ENCODE measurements around the gene ATOX1. TPM values are rescaled to one million over a fixed set of nuclear protein-coding genes. Genes with fewer than 3 reads are reported as not detected.

The ATOX1 gene
- 90.5 TPM for total RNA-seq
- 145 TPM for polyA plus RNA-seq
- long read RNA-seq, donor 1, transcript ATOX1-201 (4 exons, 488 nt), result major isoform, 6 of 6 reads
- long read RNA-seq, donor 1, partial matches to known transcripts, result 0 of 6 reads
- long read RNA-seq, donor 1, other reads (novel, unspliced or antisense), result 0 of 6 reads
- long read RNA-seq, donor 2, result 0 reads
- long read RNA-seq, donor 3, transcript ATOX1-206 (3 exons, 591 nt), result minor isoform, 5 of 179 reads
- long read RNA-seq, donor 3, transcript ATOX1-201 (4 exons, 488 nt), result major isoform, 74 of 179 reads
- long read RNA-seq, donor 3, transcript ATOX1-205 (3 exons, 724 nt), result minor isoform, 10 of 179 reads
- long read RNA-seq, donor 3, transcript ATOX1-204 (2 exons, 423 nt), result minor isoform, 6 of 179 reads
- long read RNA-seq, donor 3, partial matches to known transcripts, result 47 of 179 reads
- long read RNA-seq, donor 3, other reads (novel, unspliced or antisense), result 37 of 179 reads
- long read RNA-seq, donor 4, transcript ATOX1-201 (4 exons, 488 nt), result major isoform, 36 of 41 reads
- long read RNA-seq, donor 4, partial matches to known transcripts, result 0 of 41 reads
- long read RNA-seq, donor 4, other reads (novel, unspliced or antisense), result 0 of 41 reads
- long read RNA-seq, donor 5, transcript ATOX1-204 (2 exons, 423 nt), result minor isoform, 8 of 234 reads
- long read RNA-seq, donor 5, transcript ATOX1-201 (4 exons, 488 nt), result major isoform, 88 of 234 reads
- long read RNA-seq, donor 5, transcript ATOX1-206 (3 exons, 591 nt), result minor isoform, 6 of 234 reads
- long read RNA-seq, donor 5, transcript ATOX1-205 (3 exons, 724 nt), result minor isoform, 9 of 234 reads
- long read RNA-seq, donor 5, partial matches to known transcripts, result 75 of 234 reads
- long read RNA-seq, donor 5, other reads (novel, unspliced or antisense), result 48 of 234 reads
- long read RNA-seq, donor 6, transcript ATOX1-201 (4 exons, 488 nt), result major isoform, 39 of 76 reads
- long read RNA-seq, donor 6, partial matches to known transcripts, result 21 of 76 reads
- long read RNA-seq, donor 6, other reads (novel, unspliced or antisense), result 9 of 76 reads
- long read RNA-seq, donor 7, transcript ATOX1-201 (4 exons, 488 nt), result major isoform, 67 of 85 reads
- long read RNA-seq, donor 7, partial matches to known transcripts, result 9 of 85 reads
- long read RNA-seq, donor 7, other reads (novel, unspliced or antisense), result 0 of 85 reads
- long read RNA-seq, donor 8, transcript ATOX1-201 (4 exons, 488 nt), result major isoform, 26 of 30 reads
- long read RNA-seq, donor 8, partial matches to known transcripts, result 0 of 30 reads
- long read RNA-seq, donor 8, other reads (novel, unspliced or antisense), result 0 of 30 reads
- long read RNA-seq, donor 9, transcript ATOX1-201 (4 exons, 488 nt), result major isoform, 39 of 51 reads
- long read RNA-seq, donor 9, partial matches to known transcripts, result 5 of 51 reads
- long read RNA-seq, donor 9, other reads (novel, unspliced or antisense), result 0 of 51 reads
- long read RNA-seq, donor 10, transcript ATOX1-201 (4 exons, 488 nt), result major isoform, 61 of 72 reads
- long read RNA-seq, donor 10, partial matches to known transcripts, result 6 of 72 reads
- long read RNA-seq, donor 10, other reads (novel, unspliced or antisense), result 0 of 72 reads

- peak within 1 kb of the TSS; percentile 57 to 81 for H3K27ac ChIP-seq (ENCODE audit: low read depth in 1 of 2, low read length in 1 of 2)
- DNase-seq (ENCODE audit: low read depth in 6 of 9, low spot score in 9 of 9), result peak in 8 of 9 donors; percentile 61 to 94 (median 85)
- H3K4me3 ChIP-seq (ENCODE audit: low read length in 2 of 2), result peak within 1 kb of the TSS; percentile 74 to 84
- H3K36me3 ChIP-seq (ENCODE audit: control insufficient read depth in 2 of 2, insufficient read depth in 2 of 2, low read length in 1 of 2), result no peaks in the 10 kb centered on the region
- 6% methylated on average over 61 of the region's 61 CpGs for WGBS
- peaks cover 14 to 26% of the 10 kb centered on the region in 2 donors for H3K4me1 ChIP-seq (ENCODE audit: control insufficient read depth in 2 of 2, insufficient read depth in 2 of 2, low read length in 2 of 2)
- H3K9me3 ChIP-seq (ENCODE audit: control insufficient read depth in 2 of 2, insufficient read depth in 1 of 2, low read length in 1 of 2), result no peaks in the 10 kb centered on the region
- H3K27me3 ChIP-seq (ENCODE audit: control insufficient read depth in 2 of 2, insufficient read depth in 1 of 2, low read length in 1 of 2), result no peaks in the 10 kb centered on the region
These were observed at the start of gene ATOX1 for GRCh38 chr5:151758430-151759241. TSS of gene ATOX1 (minus strand) at chr5:151758631. CDS start at chr5:151758551, 80 bp downstream.

- Histone ChIP-seq H3K27ac (ENCODE audit: low read depth in 1 of 2, low read length in 1 of 2) (no peak overlapping the region), H3K36me3 (ENCODE audit: control insufficient read depth in 2 of 2, insufficient read depth in 2 of 2, low read length in 1 of 2) (peaks cover 24 to 81% of the 10 kb centered on the region in 2 donors), H3K9me3 (ENCODE audit: control insufficient read depth in 2 of 2, insufficient read depth in 1 of 2, low read length in 1 of 2) (no peaks in the 10 kb centered on the region), H3K4me3 (ENCODE audit: low read length in 2 of 2) (no peak overlapping the region), H3K4me1 (ENCODE audit: control insufficient read depth in 2 of 2, insufficient read depth in 2 of 2, low read length in 2 of 2) (no peaks in the 10 kb centered on the region), H3K27me3 (ENCODE audit: control insufficient read depth in 2 of 2, insufficient read depth in 1 of 2, low read length in 1 of 2) (no peaks in the 10 kb centered on the region)
- WGBS, result 99% methylated on average over 3 of the region's 3 CpGs
- no peak for DNase-seq (ENCODE audit: low read depth in 6 of 9, low spot score in 9 of 9)
These were observed 47.2 kb upstream of the ATOX1 start for GRCh38 chr5:151805414-151806223.

- no peaks in the 10 kb centered on the region for H3K9me3 ChIP-seq (ENCODE audit: control insufficient read depth in 2 of 2, insufficient read depth in 1 of 2, low read length in 1 of 2)
- no peaks in the 10 kb centered on the region for H3K4me1 ChIP-seq (ENCODE audit: control insufficient read depth in 2 of 2, insufficient read depth in 2 of 2, low read length in 2 of 2)
These were observed 42.1 kb upstream of the ATOX1 start for GRCh38 chr5:151800532-151800931.

GRCh38 chr5:151799407-151799806 is 41.0 kb upstream of the ATOX1 start:
- no peak for DNase-seq (ENCODE audit: low read depth in 6 of 9, low spot score in 9 of 9)

More at GRCh38 chr5:151800532-151800931, 42.1 kb upstream of the ATOX1 start:
- Histone ChIP-seq H3K27ac (ENCODE audit: low read depth in 1 of 2, low read length in 1 of 2) (no peak overlapping the region), H3K36me3 (ENCODE audit: control insufficient read depth in 2 of 2, insufficient read depth in 2 of 2, low read length in 1 of 2) (peaks cover 46 to 87% of the 10 kb centered on the region in 2 donors), H3K27me3 (ENCODE audit: control insufficient read depth in 2 of 2, insufficient read depth in 1 of 2, low read length in 1 of 2) (no peaks in the 10 kb centered on the region), H3K4me3 (ENCODE audit: low read length in 2 of 2) (no peak overlapping the region)
- DNase-seq (ENCODE audit: low read depth in 6 of 9, low spot score in 9 of 9), result no peak
- 93% methylated on average over 2 of the region's 2 CpGs for WGBS

GRCh38 chr5:151798674-151799073 is 40.2 kb upstream of the ATOX1 start:
- no peak overlapping the region for H3K4me3 ChIP-seq (ENCODE audit: low read length in 2 of 2)
- no peaks in the 10 kb centered on the region for H3K27me3 ChIP-seq (ENCODE audit: control insufficient read depth in 2 of 2, insufficient read depth in 1 of 2, low read length in 1 of 2)
- no peak for DNase-seq (ENCODE audit: low read depth in 6 of 9, low spot score in 9 of 9)
- peaks cover 53 to 92% of the 10 kb centered on the region in 2 donors for H3K36me3 ChIP-seq (ENCODE audit: control insufficient read depth in 2 of 2, insufficient read depth in 2 of 2, low read length in 1 of 2)
- H3K9me3 ChIP-seq (ENCODE audit: control insufficient read depth in 2 of 2, insufficient read depth in 1 of 2, low read length in 1 of 2), result no peaks in the 10 kb centered on the region
- H3K27ac ChIP-seq (ENCODE audit: low read depth in 1 of 2, low read length in 1 of 2), result no peak overlapping the region
- no peaks in the 10 kb centered on the region for H3K4me1 ChIP-seq (ENCODE audit: control insufficient read depth in 2 of 2, insufficient read depth in 2 of 2, low read length in 2 of 2)
- WGBS, result over 99% methylated on average over 3 of the region's 3 CpGs

More at GRCh38 chr5:151799407-151799806, 41.0 kb upstream of the ATOX1 start:
- Histone ChIP-seq H3K4me1 (ENCODE audit: control insufficient read depth in 2 of 2, insufficient read depth in 2 of 2, low read length in 2 of 2) (no peaks in the 10 kb centered on the region), H3K36me3 (ENCODE audit: control insufficient read depth in 2 of 2, insufficient read depth in 2 of 2, low read length in 1 of 2) (peaks cover 52 to 89% of the 10 kb centered on the region in 2 donors), H3K27ac (ENCODE audit: low read depth in 1 of 2, low read length in 1 of 2) (no peak overlapping the region), H3K4me3 (ENCODE audit: low read length in 2 of 2) (no peak overlapping the region), H3K9me3 (ENCODE audit: control insufficient read depth in 2 of 2, insufficient read depth in 1 of 2, low read length in 1 of 2) (no peaks in the 10 kb centered on the region), H3K27me3 (ENCODE audit: control insufficient read depth in 2 of 2, insufficient read depth in 1 of 2, low read length in 1 of 2) (no peaks in the 10 kb centered on the region)
- WGBS, result 96% methylated on average over 3 of the region's 3 CpGs

GRCh38 chr5:151795426-151795825 is 37.0 kb upstream of the ATOX1 start:
- DNase-seq (ENCODE audit: low read depth in 6 of 9, low spot score in 9 of 9), result no peak
- peaks cover 59 to 89% of the 10 kb centered on the region in 2 donors for H3K36me3 ChIP-seq (ENCODE audit: control insufficient read depth in 2 of 2, insufficient read depth in 2 of 2, low read length in 1 of 2)
- no peak overlapping the region for H3K4me3 ChIP-seq (ENCODE audit: low read length in 2 of 2)
- H3K27ac ChIP-seq (ENCODE audit: low read depth in 1 of 2, low read length in 1 of 2), result no peak overlapping the region
- WGBS, result 97% methylated on average over 1 of the region's 1 CpG
- H3K27me3 ChIP-seq (ENCODE audit: control insufficient read depth in 2 of 2, insufficient read depth in 1 of 2, low read length in 1 of 2), result no peaks in the 10 kb centered on the region
- H3K4me1 ChIP-seq (ENCODE audit: control insufficient read depth in 2 of 2, insufficient read depth in 2 of 2, low read length in 2 of 2), result no peaks in the 10 kb centered on the region
- no peaks in the 10 kb centered on the region for H3K9me3 ChIP-seq (ENCODE audit: control insufficient read depth in 2 of 2, insufficient read depth in 1 of 2, low read length in 1 of 2)

GRCh38 chr5:151793358-151793757 is 34.9 kb upstream of the ATOX1 start:
- 97% methylated on average over 3 of the region's 3 CpGs for WGBS
- H3K36me3 ChIP-seq (ENCODE audit: control insufficient read depth in 2 of 2, insufficient read depth in 2 of 2, low read length in 1 of 2), result peaks cover 53 to 88% of the 10 kb centered on the region in 2 donors
- no peaks in the 10 kb centered on the region for H3K27me3 ChIP-seq (ENCODE audit: control insufficient read depth in 2 of 2, insufficient read depth in 1 of 2, low read length in 1 of 2)
- H3K4me1 ChIP-seq (ENCODE audit: control insufficient read depth in 2 of 2, insufficient read depth in 2 of 2, low read length in 2 of 2), result no peaks in the 10 kb centered on the region
- H3K27ac ChIP-seq (ENCODE audit: low read depth in 1 of 2, low read length in 1 of 2), result no peak overlapping the region
- no peaks in the 10 kb centered on the region for H3K9me3 ChIP-seq (ENCODE audit: control insufficient read depth in 2 of 2, insufficient read depth in 1 of 2, low read length in 1 of 2)
- H3K4me3 ChIP-seq (ENCODE audit: low read length in 2 of 2), result no peak overlapping the region
- no peak for DNase-seq (ENCODE audit: low read depth in 6 of 9, low spot score in 9 of 9)
